Parathyroid adenoma (tissue), 2 donors: ENCODE data around the gene PRRG4.

Experiments
- H2AFZ ChIP-seq: fragments of 300-600 bp; sonication (generic); one replicate; pipeline ENCODE4 v1.7.0; 2017; ENCODE audit warnings: antibody characterized with exemption, mild to moderate bottlenecking
- H3K27ac ChIP-seq: fragments of 300-600 bp; sonication (generic); one replicate; pipeline ENCODE4 v1.7.0; 2017
- H3K27me3 ChIP-seq: fragments of 300-600 bp; sonication (generic); one replicate; pipeline ENCODE4 v1.7.0; 2017; ENCODE audit warnings: low read length; ENCODE audit not compliant: control insufficient read depth, insufficient read depth
- H3K36me3 ChIP-seq: fragments of 300-600 bp; sonication (generic); one replicate; pipeline ENCODE4 v1.7.0; 2017; ENCODE audit warnings: low read length; ENCODE audit not compliant: control insufficient read depth, insufficient read depth
- H3K4me1 ChIP-seq: fragments of 300-600 bp; sonication (generic); one replicate; pipeline ENCODE4 v1.7.0; 2017; ENCODE audit warnings: control low read depth
- H3K4me2 ChIP-seq: fragments of 300-600 bp; sonication (generic); one replicate; pipeline ENCODE4 v1.7.0; 2017; ENCODE audit warnings: low read length
- H3K4me3 ChIP-seq: fragments of 300-600 bp; sonication (generic); one replicate; pipeline ENCODE4 v1.7.0; 2017; ENCODE audit warnings: low read depth, low read length
- H3K79me2 ChIP-seq: fragments of 300-600 bp; sonication (generic); one replicate; pipeline ENCODE4 v1.7.0; 2017; ENCODE audit warnings: control low read depth
- H3K9ac ChIP-seq: fragments of 300-600 bp; sonication (generic); one replicate; pipeline ENCODE4 v1.7.0; 2017; ENCODE audit warnings: mild to moderate bottlenecking
- H3K9me3 ChIP-seq: fragments of 300-600 bp; sonication (generic); one replicate; pipeline ENCODE4 v1.7.0; 2017; ENCODE audit warnings: low read length; ENCODE audit not compliant: control insufficient read depth
- TF ChIP-seq, protein P1 (sequence below): fragments of 300-600 bp; sonication (generic); IDR thresholded peaks from one replicate; pipeline ENCODE4 v1.7.0; 2017; ENCODE audit warnings: antibody characterized with exemption, mild to moderate bottlenecking
- donor health status: primary hyperparathyroidism.

The PRRG4 gene

GRCh38 chr11:32893343-32894148, 63.8 kb downstream of the PRRG4 start:
- peak overlapping the region; percentile 21 for H3K9ac ChIP-seq
- H3K27ac ChIP-seq, result peak overlapping the region; percentile 53
- H3K4me1 ChIP-seq, result peaks cover 6% of the 10 kb centered on the region
- H2AFZ ChIP-seq, result peak overlapping the region; percentile 81
- H3K27me3 ChIP-seq, result no peaks in the 10 kb centered on the region
- H3K4me3 ChIP-seq, result peak overlapping the region; percentile 63
- no peaks in the 10 kb centered on the region for H3K36me3 ChIP-seq
- no peaks in the 10 kb centered on the region for H3K9me3 ChIP-seq
- peaks cover 2% of the 10 kb centered on the region for H3K79me2 ChIP-seq
- TF ChIP-seq, protein P1, sequence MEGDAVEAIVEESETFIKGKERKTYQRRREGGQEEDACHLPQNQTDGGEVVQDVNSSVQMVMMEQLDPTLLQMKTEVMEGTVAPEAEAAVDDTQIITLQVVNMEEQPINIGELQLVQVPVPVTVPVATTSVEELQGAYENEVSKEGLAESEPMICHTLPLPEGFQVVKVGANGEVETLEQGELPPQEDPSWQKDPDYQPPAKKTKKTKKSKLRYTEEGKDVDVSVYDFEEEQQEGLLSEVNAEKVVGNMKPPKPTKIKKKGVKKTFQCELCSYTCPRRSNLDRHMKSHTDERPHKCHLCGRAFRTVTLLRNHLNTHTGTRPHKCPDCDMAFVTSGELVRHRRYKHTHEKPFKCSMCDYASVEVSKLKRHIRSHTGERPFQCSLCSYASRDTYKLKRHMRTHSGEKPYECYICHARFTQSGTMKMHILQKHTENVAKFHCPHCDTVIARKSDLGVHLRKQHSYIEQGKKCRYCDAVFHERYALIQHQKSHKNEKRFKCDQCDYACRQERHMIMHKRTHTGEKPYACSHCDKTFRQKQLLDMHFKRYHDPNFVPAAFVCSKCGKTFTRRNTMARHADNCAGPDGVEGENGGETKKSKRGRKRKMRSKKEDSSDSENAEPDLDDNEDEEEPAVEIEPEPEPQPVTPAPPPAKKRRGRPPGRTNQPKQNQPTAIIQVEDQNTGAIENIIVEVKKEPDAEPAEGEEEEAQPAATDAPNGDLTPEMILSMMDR, result peak; percentile 26
- peak overlapping the region; percentile 69 for H3K4me2 ChIP-seq

DNA sequence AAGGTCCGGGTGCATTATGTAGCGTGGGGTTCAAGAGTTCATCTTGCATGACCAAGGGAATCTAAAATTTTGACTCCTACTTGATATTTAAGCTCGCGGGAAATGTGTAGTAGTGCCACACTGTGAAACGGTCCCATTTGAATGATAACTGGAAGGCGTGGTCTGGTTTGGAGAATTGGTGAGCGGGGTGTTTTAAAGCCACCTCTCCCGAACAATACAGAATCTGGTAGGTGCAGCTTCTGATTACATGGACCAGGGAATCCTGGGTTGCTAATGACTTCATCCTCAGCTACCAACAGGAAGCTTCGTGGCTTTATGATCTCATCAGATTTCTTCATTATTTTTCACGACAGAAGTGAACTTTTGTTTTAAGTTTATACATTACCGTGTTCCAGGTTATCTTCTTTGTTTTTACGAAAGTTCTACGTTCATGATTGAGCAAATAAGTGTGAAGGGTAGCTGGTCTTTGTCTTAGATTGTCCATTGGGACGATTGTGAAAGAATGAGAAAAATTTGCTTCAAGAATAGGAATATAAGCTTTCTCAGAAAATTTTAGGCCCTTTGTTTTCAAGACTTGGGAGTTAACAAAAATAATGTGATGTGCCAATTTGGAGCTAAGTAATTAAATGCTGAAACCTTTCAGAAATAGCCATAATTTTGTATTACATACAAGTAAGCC, 64.6 kb downstream of the PRRG4 start:
- Histone ChIP-seq H2AFZ (no peak overlapping the region), H3K27ac (no peak overlapping the region), H3K4me3 (peak overlapping the region; percentile 63), H3K79me2 (peaks cover 2% of the 10 kb centered on the region), H3K9me3 (no peaks in the 10 kb centered on the region), H3K4me2 (peak overlapping the region; percentile 69), H3K9ac (no peak overlapping the region), H3K36me3 (no peaks in the 10 kb centered on the region), H3K27me3 (no peaks in the 10 kb centered on the region), H3K4me1 (peaks cover 6% of the 10 kb centered on the region)
- TF ChIP-seq, protein P1, result no peak

DNA sequence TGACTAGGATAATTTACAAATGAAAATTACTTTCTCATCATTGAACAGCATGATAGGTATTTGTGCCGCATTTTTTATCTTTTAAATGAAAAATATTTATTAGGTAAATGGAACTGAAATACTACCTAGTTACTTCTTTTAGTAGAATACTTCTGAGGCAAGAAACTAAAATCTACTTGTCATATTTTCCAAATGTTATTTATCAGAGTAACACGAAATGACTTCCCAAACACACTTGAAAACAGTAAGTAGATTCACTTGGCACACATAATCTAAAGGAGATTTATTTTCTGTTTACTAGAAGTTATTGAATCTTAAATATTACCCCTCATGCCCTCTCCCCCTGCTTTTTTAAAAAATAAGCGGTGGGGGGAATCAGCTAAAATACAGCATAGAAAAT, 65.2 kb downstream of the PRRG4 start:
- Histone ChIP-seq H3K4me1 (peaks cover 6% of the 10 kb centered on the region), H3K27me3 (no peaks in the 10 kb centered on the region), H2AFZ (no peak overlapping the region), H3K4me2 (no peak overlapping the region), H3K36me3 (no peaks in the 10 kb centered on the region), H3K79me2 (peaks cover 2% of the 10 kb centered on the region), H3K27ac (no peak overlapping the region), H3K9me3 (no peaks in the 10 kb centered on the region), H3K9ac (no peak overlapping the region), H3K4me3 (no peak overlapping the region)
- TF ChIP-seq, protein P1, result no peak

- TF ChIP-seq, protein P1, result no peak
Observed at GRCh38 chr11:32895471-32895870, 65.7 kb downstream of the PRRG4 start.

More at GRCh38 chr11:32895471-32895870, 65.7 kb downstream of the PRRG4 start:
- Histone ChIP-seq H3K4me2 (no peak overlapping the region), H3K9me3 (no peaks in the 10 kb centered on the region), H3K27me3 (no peaks in the 10 kb centered on the region), H3K9ac (no peak overlapping the region), H3K4me3 (no peak overlapping the region), H3K79me2 (peaks cover 2% of the 10 kb centered on the region), H2AFZ (no peak overlapping the region), H3K36me3 (no peaks in the 10 kb centered on the region), H3K4me1 (peaks cover 6% of the 10 kb centered on the region), H3K27ac (no peak overlapping the region)
